Activated CD4-positive, alpha-beta T cell treated with anti-CD3 and anti-CD28 coated beads for 48 hours (primary cell): ENCODE measurements around the gene EHD3.

Experiments
- DNase-seq: peaks from one replicate; pipeline ENCODE4 v3.0.0-alpha.2; 2020

Gene EHD3

DNA sequence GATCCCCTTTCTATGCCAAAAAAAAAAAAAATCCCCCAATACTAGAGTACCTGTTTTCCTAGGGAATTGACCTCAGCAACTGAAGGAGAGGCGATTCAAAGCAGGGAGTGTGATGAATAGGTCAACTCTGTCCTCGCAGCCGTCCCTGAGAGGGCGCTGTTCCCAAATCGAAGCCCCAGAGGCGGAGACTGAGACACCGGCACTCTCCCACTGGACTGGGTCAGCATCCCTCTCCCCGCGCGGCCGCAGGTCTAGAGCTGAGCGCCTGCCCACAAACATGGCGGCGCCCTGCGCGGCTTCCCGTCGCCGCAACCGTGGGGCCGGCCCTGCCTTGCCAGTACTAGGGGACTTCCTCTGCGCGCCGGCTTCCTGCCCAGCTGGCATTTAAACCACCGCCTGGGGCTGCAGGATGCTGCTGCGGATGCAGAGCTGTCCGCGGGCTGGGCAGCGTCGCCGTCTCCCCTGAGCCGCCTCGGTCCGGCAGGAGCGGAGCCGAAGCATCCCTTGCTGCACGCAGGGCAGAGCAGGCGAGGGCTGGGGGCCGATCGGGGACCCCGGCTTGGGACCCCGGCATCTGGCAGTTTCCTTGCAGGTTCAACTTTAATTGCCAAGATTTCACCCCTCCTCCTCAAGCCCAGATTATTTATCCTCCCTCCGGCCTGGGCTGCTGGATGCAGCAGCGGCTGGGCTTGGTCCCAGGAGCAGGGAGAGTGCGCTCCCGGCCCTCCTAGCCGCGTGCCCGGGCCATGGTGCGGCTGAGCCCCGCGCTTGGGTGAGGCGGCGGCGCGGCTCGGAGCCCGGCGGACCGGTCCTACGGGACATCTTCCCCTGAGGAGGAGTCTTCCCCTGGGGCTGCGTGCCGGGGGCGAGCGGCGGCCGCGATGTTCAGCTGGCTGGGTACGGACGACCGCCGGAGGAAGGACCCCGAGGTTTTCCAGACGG is at the start of gene EHD3:
Gene EHD3 (plus strand): TSS at position 412 of the 942 bp plus-strand sequence. CDS start 470 bp downstream, at position 882.
- DNase-seq, result peak; percentile 84

DNA sequence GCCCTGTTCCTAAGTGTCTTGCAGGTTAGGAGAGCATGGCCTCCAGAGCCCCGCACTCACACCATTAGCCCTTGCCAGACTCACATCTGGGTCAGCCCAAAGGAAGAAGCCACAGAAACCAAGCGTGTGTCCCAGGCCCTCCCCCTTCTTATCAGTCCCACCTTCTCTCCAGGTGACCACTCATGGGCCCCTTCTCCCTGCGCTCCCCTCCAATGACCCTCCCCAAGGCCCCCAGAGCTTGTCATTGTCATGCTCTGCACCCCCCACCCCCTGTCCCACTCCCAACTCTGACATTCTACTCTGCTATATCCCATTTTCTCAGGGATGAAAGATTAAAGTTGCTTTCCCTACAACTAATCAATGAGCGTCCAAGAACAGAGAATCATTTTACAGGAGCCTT is 46.8 kb upstream of the EHD3 start:
- DNase-seq, result no peak

DNA sequence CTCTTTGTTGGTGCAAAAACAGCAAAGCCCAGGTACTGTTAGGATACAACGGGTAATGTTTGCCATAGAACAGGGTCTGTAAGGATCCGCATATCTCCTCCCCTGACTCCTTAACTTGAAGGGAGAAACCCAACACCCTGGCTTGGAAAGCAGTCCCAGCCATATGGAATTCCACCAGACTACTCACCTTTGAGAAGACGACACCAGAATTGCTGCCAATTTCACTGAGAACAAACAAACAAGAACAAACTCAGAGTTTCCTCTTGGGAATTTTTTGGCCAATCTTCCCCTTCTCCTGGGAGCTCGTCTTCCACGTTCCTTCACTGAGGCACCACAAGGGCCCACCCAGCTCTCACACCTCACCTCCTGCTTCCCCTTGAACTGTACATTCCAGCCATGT is 45.8 kb upstream of the EHD3 start:
- no peak for DNase-seq

DNA sequence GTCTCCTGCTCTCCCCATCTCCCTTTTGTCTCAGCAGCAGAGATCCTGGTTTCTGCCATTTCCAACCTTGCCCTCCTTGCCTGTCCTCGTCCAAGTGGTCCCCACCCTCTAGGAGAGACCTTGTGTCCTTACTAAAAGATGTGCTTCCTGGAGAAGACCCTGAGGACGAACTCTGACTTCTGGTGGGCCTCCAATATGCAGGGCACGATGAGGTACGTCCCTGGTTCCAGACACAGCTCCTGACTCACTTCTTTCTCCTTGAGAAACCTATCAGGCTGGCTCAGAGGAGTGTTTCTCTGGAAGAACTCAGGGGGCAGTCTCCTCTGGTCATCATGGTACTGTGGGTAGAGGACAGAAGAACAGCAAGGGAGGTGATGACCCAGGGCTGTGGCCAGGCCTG is 44.8 kb upstream of the EHD3 start:
- no peak for DNase-seq

DNA sequence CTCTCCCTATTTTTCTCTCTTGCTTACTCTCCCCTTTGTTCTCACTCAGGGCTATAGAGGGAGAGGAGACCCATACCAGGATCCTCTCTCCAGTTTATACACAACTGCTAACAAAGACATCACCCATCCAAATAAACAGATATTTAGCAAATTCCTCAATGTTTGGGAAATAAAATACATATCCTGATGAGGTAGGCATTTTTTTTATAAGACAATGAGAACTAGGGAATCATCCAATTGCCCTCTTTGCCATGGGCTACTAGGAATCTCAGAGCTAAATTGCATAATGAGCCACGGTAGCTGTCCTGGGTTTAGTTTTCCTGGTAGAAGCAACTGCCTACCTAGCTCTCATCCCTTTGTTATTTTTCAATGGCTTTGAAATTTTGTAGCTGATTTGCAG is 43.8 kb upstream of the EHD3 start:
- DNase-seq, result no peak

DNA sequence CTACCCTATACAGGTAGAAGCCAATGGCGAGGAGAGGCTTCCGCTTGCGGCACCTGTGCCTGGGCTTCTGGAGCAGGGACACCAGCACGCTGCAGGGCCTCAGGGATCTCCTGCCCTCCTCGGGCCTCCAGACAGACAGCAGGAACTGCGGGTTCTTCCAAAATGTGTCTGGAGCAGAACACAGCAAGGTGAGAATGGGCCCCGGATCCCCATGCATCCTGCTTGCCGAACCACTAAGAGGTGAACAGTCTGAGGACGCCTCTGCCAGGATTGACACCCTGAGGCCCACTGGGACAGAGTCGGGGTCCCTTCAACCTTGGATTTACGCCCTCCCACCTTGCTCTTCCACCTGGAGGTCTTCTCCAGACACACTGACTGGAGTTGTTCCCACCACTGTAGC is 42.0 kb upstream of the EHD3 start:
- no peak for DNase-seq

DNA sequence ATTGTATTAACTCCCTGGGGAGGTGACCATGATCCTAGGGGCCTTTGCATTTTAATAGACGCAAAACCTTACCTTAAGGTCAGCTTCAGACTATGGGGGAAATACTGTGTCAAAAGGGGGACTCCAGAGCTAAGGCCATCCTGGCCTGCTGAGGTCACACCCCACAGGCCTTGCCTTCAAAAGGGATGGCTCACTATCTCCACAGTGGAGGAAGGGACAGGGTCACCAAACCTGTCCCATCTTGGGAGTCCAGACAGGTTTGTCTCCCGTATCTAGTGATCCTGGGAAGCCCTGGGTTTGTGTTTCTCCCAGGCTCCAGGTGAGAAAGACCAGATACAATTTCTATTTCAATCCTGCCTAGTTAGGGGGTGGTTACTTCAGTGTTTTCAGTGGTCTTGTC is 41.6 kb upstream of the EHD3 start:
- no peak for DNase-seq

DNA sequence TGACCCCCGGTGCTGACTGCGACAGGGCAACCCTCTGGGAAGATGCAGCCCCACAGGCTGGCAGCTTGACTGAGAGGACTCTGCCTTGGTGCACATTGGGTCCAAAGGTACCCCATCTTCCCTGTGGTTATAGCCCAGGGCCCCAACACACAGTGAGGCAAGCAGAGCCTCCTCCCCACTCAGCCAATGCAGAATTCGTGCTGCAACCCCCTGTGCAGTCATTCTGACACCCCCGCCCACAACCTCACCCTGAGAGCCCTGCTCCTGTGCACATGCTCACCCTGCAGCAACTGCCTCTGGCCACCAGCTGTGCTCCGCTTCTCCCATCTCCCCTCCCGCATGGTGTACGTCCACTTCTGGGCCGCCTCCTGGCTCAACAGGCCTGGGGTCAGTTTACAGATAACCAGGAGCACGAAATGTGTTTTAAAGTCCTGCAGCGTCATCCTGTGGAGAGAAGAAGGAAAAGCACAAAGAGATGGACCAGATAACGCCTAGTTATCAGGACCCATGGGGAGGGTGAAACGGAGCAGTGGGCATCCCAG is 41.0 kb upstream of the EHD3 start:
- no peak for DNase-seq

DNA sequence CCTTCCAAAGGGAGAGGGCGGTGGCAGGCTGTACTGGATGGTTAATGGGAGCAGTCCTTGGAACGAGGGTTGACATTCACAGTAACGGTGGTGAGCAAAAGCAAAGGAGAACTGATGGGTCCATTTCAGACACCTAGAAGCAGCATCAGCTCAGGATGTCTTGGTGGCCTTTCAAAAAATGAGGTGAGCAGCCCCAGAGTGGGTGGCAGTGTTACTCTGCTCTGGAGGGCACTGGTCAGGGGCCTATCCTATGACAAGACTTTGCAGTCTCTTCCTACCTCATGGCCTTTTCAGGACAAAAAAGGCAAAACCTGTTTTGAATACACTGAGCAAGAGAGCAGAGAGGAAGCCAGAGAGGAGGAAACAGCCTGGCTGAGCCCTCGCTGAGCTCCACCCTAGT is 40.1 kb upstream of the EHD3 start:
- no peak for DNase-seq

DNA sequence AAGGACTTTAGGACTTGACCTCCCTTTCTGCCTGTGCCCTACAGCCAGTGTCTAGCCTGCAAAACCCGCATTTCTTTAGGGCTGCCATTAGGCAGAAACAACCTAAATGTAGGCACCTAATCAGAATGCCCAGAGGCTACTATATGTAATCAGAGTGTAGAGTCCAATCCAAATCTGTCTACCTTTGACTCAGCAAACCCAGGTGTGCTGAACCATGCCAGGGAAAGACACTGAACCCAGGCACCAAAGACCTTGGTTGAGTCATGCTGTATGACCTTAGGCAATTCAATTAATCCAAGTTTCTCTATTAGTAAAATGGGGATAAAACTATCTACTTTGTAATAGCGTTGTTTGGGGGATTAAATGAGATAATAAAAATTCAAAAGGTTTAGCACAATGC is 37.3 kb upstream of the EHD3 start:
- no peak for DNase-seq

DNA sequence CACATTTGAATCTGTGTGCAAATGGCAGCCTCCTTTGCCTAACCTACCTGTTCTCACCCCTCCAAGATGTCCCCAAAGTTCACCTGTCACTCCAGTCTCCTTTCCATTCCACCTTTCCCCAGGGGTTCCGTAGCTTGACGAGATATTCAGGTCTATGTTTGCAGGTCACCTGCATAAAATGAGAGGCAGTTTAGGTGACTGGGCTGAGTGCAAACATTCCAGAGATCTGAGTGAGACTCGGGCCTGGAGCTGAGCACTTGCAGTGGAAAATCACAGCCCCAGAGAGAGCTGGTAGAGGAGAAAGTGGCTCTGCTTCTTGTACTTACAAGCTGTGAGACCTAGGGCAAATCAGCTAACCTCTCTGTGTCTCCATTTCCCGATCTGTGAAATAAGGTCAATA is 36.8 kb upstream of the EHD3 start:
- no peak for DNase-seq

DNA sequence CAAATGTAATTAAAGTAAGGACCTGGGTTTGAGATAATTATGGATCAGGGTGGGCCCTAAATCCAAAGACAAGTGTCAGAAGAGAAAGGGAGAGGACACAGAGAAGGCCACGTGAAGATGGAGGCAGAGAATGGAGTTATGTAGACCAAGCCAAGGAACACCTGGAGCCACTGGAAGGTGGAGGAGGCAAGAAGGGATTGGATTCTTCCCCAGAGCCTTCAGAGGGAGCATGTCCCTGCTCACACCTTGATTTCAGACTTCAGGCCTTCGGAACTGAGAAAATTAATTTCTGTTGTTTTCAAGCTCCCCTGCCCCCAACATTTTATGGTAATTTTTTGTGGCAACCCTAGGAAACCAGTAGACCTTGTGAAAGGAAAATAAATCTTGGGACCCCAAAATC is 36.3 kb upstream of the EHD3 start:
- DNase-seq, result no peak

DNA sequence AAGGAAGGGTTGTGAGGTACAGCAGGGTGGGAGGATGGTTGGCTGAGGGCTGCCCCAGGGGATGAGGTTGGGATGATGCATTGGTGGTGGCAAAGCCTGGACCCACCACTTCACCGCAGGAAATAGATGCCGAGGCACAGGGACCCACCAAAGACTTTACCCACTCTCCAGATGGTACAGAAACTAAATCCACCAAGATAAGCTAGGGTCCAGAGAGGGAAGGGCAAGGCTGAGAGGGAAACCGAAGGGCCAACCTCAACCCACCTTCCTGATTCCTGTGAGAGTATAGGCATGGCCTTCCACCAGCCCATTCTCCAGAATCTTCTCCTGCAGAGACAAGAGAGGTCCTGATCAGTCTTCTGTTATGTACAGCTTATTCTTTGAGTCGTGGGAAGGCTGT is 34.7 kb upstream of the EHD3 start:
- DNase-seq, result no peak

DNA sequence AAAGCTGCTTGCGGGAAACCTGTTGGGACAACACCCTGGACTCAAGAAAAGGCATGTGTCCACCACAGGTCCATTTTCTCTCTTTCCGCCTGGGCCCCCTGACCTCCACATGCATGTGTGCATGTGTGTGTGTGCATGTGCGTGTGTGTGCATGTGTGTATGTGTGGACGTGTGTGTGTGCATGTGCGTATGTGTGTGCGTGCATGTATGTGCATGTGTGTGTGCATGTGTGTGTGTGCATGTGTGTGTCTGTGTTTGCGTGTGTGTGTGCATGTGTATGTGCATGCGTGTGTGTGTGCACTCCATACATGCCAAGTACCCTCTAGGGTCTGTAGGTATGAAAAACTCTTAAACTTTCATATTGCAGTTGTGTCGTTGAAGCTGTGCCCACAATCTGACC is 33.0 kb upstream of the EHD3 start:
- no peak for DNase-seq

DNA sequence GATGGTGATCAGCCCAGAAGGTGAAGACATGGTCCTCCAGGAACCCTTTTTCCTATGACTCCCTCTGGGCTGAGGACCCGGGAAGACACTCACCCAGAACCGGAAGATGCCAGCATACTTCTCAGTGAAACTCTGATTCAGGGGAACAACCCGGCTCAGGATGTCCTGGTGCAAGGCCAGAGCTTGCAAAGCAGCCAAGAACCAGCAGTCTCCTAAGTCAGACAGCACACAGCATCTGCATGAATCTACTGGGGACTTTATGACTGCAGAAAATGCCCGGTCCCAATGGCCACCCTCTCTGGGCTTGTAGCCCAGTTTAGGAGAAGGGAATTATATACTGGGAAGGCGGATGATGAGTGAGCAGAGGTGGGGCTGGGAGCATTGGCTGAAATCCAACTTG is 31.9 kb upstream of the EHD3 start:
- DNase-seq, result no peak

DNA sequence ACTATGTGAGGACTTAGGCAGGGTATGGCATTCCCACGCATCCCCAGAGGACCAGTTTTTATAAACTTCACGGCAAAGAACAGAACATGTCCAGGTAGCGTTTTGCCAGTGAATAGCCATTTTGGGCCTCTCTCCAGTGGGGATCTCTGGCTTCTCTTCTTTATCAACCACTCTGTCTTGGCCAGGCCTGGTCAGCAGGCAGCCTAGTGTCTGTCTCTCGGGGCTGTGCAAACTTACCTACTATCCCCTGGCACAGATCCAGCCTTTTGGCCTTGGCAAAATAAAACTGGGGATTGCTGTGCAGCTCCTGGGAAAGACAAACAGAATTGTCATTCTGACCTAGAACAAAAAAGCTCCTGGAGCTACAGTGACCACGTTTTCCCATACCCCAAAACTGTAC is 31.1 kb upstream of the EHD3 start:
- DNase-seq, result no peak

DNA sequence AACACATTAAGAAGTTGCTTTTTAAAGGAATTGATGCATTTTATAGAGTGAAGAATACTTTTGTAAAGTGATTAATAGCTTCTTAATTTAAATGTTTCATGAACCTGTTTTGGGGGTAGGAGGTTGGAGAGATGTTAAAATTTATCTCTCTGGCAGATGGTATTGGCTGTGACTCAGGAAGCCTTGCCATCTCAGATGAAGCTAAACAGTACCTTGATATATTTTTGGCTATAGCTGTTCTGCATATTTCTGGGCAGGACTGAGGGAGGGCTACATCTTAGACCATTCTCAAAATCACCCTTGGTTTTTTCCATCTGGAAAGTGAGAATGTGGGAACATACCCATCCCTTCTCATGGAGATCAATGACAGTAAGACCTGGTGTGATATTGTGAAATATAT is 30.0 kb upstream of the EHD3 start:
- no peak for DNase-seq

DNA sequence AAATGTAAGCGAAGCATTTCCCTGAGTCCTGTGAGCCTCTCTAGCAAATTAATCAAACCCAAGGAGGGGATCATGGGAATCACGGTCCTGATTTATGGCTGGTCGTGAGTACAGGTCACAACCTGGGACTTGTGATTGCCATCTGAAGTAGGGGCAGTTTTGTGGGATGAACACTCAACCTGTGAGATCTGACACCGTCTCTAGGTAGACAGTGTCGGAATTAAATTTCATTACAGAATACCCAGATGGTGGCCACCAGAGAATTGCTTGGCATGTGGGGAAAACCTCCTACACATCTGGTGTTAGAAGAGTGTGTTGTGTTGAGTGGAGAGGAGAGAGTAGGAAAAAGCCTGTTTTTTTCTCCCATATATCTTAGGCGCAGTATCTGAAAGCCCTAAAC is 29.2 kb upstream of the EHD3 start:
- DNase-seq, result no peak

DNA sequence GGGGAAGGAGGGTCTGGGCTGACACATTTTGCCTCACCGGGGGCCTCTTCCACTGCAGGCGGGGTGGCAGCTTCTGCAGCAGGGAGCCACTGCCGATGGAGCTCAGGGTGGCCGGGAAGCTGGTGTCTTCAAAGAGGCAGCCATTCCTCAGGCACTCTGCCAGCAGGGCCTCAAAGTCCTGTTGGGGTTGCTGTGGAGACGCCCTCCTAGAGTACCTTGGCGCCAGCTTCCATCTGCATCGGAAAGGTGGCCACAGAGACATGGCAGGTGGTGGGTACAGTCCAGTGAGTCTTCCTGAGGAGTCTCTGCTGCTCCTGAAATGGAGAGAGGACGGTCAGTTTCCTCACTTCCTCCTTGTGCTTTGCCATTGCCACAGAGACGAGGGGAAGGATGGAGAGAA is 28.8 kb upstream of the EHD3 start:
- no peak for DNase-seq

DNA sequence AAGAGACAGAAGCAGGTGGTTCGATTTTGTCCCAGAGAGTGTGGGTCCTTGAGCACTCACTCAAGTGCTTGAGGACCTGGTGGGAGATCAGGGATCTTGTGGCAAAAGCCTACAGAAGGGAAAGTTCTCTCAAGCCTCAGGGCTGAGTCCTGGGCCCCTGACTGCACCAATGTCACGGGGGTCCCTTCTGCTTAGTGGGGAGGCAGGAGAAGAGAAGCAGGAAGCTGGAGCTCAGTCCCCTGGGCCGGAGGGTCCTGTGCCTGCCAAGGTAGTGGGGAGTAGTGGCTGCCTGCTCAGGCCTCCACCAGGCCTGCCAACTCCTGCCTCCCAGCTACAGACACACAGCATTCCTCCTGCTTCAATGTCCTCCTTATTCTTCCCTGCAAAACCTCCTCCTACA is 28.3 kb upstream of the EHD3 start:
- no peak for DNase-seq

DNA sequence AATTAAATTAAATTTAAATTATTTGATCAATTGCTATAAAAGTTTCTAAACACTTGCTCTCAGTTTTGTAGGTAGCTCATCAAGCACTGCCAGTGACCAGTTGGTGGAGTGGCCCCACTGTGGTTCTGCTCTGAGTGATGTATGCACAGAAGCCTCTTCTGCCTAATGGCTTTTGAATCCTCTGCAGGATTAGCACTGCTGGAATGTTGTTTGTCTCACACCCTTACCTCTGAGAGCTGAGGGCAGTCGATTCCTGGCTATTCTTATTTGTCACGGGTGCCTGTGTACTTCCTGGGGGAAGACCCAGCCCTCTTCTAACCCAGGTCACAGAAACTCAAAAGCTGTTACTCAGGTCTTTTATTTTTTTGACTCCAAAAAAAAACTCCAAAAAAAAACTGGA is 26.2 kb upstream of the EHD3 start:
- DNase-seq, result no peak

DNA sequence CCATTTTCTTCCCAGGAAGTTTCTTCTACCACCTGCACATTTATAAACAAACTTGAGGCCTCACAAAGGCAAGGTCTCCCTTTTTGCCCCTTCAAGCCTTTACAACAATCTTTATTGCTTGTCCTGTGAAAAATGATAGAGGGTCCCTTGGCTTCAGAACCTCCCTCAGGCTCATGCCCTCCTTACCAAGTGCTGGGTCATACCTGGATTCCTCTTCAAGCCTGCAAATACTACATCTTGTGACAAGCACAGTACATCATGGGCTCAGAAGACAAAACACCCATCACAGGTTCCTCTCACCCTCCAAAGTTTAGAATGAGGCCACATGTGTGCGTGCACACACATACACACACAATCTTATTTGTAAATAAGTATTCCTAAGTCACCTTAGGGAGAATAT is 25.7 kb upstream of the EHD3 start:
- no peak for DNase-seq

DNA sequence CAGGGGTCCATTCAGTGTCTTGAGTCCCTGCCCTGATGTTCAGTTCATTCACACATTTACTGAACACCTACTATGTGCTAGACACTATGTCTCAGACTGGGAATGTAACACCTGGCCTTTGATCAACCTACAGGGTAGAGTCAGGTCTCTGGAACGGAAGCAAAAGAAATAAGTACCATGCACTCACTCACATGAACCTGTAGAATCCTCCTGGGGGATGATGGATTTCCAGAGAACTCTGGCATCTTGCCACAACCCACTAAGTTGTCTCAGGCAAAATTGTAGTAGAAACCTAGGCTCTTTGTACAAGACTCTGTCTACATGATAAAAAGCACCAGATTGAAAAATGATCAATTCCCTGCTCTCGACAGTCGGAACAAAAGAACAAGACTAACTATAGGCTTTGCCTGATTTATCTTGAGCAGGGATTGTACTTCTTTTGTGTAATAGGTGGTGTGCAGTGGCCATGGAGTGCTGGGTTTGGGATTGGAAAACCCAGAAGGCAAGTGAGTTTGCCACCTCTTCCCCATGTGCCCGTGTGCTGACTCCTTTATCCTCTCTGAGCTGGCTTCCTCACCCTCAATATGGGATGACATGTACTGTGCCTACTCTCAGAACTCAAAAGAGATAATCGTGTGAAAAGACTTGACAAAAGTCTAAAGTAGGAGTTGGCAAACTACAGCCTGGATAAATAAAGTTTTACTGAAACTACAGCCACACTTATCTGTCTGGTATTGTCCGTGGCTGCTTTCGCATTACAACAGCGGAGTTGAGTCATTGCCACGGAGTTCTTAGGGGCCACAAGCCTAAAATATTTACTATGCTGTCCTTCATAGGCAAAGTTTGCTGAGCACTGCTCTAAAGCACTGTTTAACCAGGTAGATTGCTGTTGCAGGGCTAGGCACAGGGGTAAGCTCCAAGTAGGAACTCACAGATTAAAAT is 21.0 kb upstream of the EHD3 start:
- DNase-seq, result no peak
